Caco-2 (cell line): ENCODE results near the gene RYR1. TPM values are rescaled to one million over a fixed set of nuclear protein-coding genes. Genes with fewer than 3 reads are reported as not detected.

Experiments
- BruUV-seq: library from RNA; stranded (reverse); fragments of 400-500 nt; replicated peaks from 2 replicates; lab custom pipeline; 2021; lab: Mats Ljungman, UMichigan
- CTCF ChIA-PET: fragments of 300-600 bp; sonication (Branson Sonifier 250); formaldehyde crosslinking; loops from one replicate; lab custom pipeline; 2022; ENCODE audit warnings: antibody characterized with exemption; lab: Charles Lee
- POLR2A ChIA-PET: fragments of 300-600 bp; sonication (Branson Sonifier 250); formaldehyde crosslinking; loops from one replicate; lab custom pipeline; 2022; ENCODE audit warnings: antibody characterized with exemption; lab: Charles Lee
- DNase-seq, 2 experiments: peaks; one replicate each; pipeline versions ENCODE4 v3.0.0 to v3.0.0-alpha.2; 2020 to 2022
- H3K27me3 ChIP-seq: replicated peaks from 2 replicates; pipeline ENCODE4 v1.6.0; 2011; ENCODE audit warnings: low read length; ENCODE audit not compliant: control insufficient read depth, insufficient read depth
- H3K36me3 ChIP-seq: 2 replicates; pipeline ENCODE4 v1.5.1; 2011; ENCODE audit warnings: low read length; ENCODE audit not compliant: control insufficient read depth, insufficient read depth
- H3K4me1 ChIP-seq: fragments of 250-450 bp; sonication (Bioruptor Pico); 2 replicates; pipeline ENCODE4 v1.5.1; 2020; ENCODE audit warnings: mild to moderate bottlenecking
- H3K4me3 ChIP-seq: 2 replicates; pipeline ENCODE4 v1.5.1; 2011; ENCODE audit warnings: low read depth, mild to moderate bottlenecking, control low read depth, low read length
- H3K9me3 ChIP-seq: fragments of 250-450 bp; sonication (Bioruptor Pico); 2 replicates; pipeline ENCODE4 v1.5.1; 2020; ENCODE audit warnings: mild to moderate bottlenecking, moderate library complexity
- H3K27ac Mint-ChIP-seq: one replicate; pipeline ENCODE4 v1.8.0; 2022; ENCODE audit warnings: mixed read lengths; ENCODE audit not compliant: unreplicated experiment
- H3K27me3 Mint-ChIP-seq: one replicate; pipeline ENCODE4 v1.8.0; 2022; ENCODE audit warnings: mixed read lengths; ENCODE audit not compliant: insufficient read depth, unreplicated experiment
- H3K36me3 Mint-ChIP-seq: one replicate; pipeline ENCODE4 v1.8.0; 2022; ENCODE audit warnings: mild to moderate bottlenecking, mixed read lengths; ENCODE audit not compliant: insufficient read depth, unreplicated experiment
- H3K4me1 Mint-ChIP-seq: one replicate; pipeline ENCODE4 v1.8.0; 2022; ENCODE audit warnings: low read depth, mixed read lengths; ENCODE audit not compliant: unreplicated experiment
- H3K4me3 Mint-ChIP-seq: one replicate; pipeline ENCODE4 v1.8.0; 2022; ENCODE audit warnings: mild to moderate bottlenecking, moderate library complexity, mixed read lengths; ENCODE audit not compliant: unreplicated experiment
- H3K9me3 Mint-ChIP-seq: one replicate; pipeline ENCODE4 v1.8.0; 2022; ENCODE audit warnings: mixed read lengths; ENCODE audit not compliant: unreplicated experiment
- intact Hi-C: fragments of 100-400 bp; cut with micrococcal nuclease; formaldehyde crosslinking; loops from one replicate; pipeline ENCODE4 v1.10.0; 2022; ENCODE audit not compliant: unreplicated experiment
- total RNA-seq: library from RNA; stranded (reverse); gene quantifications from 2 replicates; pipeline ENCODE4 v1.2.3, GENCODE V29; 2022
- TF ChIP-seq, protein P1 (sequence below), 2 experiments: fragments of 200-600 bp in 1 of 2; IDR thresholded peaks; 1 replicate in 1 of 2; 2 replicates in 1 of 2; pipeline versions ENCODE4 v1.5.1 to v1.8.0; 2011 to 2022; ENCODE audit warnings: antibody characterized with exemption in 1 of 2, control low read depth in 1 of 2, inconsistent platforms in 1 of 2, low read depth in 1 of 2, low read length in 1 of 2, mild to moderate bottlenecking in 1 of 2, moderate library complexity in 1 of 2; ENCODE audit not compliant: insufficient read depth in 1 of 2, severe bottlenecking in 1 of 2, unreplicated experiment in 1 of 2

Gene RYR1
- total RNA-seq, 1 experiment from 2014 or later = 5.6 TPM

DNA sequence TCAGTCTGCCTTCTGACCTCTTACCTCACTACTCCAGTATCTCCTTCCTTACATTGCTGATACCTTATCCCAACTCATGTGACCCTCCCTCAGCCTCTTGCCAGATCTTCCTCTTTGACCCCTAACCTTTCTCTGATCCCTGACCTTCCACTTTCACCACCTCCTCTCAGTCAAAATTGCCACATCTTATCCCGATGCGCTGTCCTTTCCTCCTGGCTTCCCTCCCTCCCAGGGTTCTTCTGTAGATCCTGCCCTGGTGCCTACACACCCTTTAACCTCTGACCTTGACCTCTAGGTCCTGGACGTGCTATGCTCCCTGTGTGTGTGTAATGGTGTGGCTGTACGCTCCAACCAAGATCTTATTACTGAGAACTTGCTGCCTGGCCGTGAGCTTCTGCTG lies 23.7 kb downstream of the RYR1 start:
- POLR2A ChIA-PET = no interaction called here
- H3K36me3 ChIP-seq = no peaks in the 10 kb centered on the region
- Mint-ChIP-seq H3K9me3 (peaks cover 11% of the 10 kb centered on the region), H3K4me1 (peaks cover 6% of the 10 kb centered on the region), H3K27ac (no peak overlapping the region), H3K4me3 (no peak overlapping the region), H3K27me3 (peaks cover 9% of the 10 kb centered on the region), H3K36me3 (no peaks in the 10 kb centered on the region)
- CTCF ChIA-PET = no interaction called here
- TF ChIP-seq, protein P1, sequence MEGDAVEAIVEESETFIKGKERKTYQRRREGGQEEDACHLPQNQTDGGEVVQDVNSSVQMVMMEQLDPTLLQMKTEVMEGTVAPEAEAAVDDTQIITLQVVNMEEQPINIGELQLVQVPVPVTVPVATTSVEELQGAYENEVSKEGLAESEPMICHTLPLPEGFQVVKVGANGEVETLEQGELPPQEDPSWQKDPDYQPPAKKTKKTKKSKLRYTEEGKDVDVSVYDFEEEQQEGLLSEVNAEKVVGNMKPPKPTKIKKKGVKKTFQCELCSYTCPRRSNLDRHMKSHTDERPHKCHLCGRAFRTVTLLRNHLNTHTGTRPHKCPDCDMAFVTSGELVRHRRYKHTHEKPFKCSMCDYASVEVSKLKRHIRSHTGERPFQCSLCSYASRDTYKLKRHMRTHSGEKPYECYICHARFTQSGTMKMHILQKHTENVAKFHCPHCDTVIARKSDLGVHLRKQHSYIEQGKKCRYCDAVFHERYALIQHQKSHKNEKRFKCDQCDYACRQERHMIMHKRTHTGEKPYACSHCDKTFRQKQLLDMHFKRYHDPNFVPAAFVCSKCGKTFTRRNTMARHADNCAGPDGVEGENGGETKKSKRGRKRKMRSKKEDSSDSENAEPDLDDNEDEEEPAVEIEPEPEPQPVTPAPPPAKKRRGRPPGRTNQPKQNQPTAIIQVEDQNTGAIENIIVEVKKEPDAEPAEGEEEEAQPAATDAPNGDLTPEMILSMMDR (IDR thresholded peaks at IDR 0.05; ENCODE audit: insufficient read depth in 1 of 2, low read depth in 1 of 2, low read length in 1 of 2, severe bottlenecking in 1 of 2, unreplicated experiment in 1 of 2) = no peak
- BruUV-seq = no TSS peak
- no peaks in the 10 kb centered on the region for H3K4me1 ChIP-seq
- intact Hi-C loops = no loop called here
- DNase-seq = no peak
- H3K27me3 ChIP-seq = no peaks in the 10 kb centered on the region
- no peaks in the 10 kb centered on the region for H3K9me3 ChIP-seq
- no peak overlapping the region for H3K4me3 ChIP-seq

DNA sequence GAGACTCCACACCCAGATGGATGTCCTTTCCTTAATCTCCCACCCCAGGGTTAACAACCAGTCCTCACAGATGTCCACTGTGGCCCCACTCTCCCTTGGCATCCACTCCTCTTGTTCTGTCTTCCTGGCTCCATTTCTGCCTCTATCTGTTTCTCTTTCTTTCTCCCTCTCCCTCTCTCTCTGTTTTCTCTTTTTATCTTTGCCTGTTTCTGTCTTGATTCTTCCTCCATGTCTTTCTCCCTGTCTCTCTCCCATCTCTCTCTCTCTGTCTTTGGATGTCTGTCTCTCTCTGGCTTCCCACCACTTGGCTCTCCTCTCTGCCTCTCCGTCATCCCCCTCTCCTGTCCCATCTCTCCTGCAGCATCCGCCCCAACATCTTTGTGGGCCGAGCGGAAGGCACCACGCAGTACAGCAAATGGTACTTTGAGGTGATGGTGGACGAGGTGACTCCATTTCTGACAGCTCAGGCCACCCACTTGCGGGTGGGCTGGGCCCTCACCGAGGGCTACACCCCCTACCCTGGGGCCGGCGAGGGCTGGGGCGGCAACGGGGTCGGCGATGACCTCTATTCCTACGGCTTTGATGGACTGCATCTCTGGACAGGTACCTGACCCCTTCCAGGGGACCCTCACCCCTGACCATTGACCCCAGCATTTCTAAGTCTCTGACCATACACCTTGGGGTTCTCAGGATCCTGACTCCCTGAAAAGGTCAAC lies 24.4 kb downstream of the RYR1 start:
- no peak for DNase-seq
- Histone ChIP-seq H3K27me3 (no peaks in the 10 kb centered on the region), H3K9me3 (no peaks in the 10 kb centered on the region), H3K36me3 (no peaks in the 10 kb centered on the region), H3K4me3 (no peak overlapping the region), H3K4me1 (no peaks in the 10 kb centered on the region)
- Mint-ChIP-seq H3K4me3 (no peak overlapping the region), H3K27me3 (peaks cover 11% of the 10 kb centered on the region), H3K27ac (no peak overlapping the region), H3K36me3 (no peaks in the 10 kb centered on the region), H3K4me1 (peaks cover 6% of the 10 kb centered on the region), H3K9me3 (peaks cover 11% of the 10 kb centered on the region)
- ChIA-PET POLR2A (no interaction called here), CTCF (no interaction called here)
- BruUV-seq = no TSS peak
- intact Hi-C loops = no loop called here
- TF ChIP-seq, protein P1 (IDR thresholded peaks at IDR 0.05; ENCODE audit: insufficient read depth in 1 of 2, low read depth in 1 of 2, low read length in 1 of 2, severe bottlenecking in 1 of 2, unreplicated experiment in 1 of 2) = no peak

DNA sequence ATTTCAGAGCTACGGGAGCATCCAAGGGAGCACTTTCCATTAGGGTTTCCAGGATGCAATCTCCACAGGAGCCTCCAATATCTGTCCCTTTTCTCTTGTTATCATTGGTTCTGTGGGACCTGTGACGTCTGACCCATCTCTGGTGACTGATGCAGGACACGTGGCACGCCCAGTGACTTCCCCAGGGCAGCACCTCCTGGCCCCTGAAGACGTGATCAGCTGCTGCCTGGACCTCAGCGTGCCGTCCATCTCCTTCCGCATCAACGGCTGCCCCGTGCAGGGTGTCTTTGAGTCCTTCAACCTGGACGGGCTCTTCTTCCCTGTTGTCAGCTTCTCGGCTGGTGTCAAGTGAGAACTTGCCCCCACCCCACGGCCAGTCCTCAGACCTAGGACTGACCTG lies 25.5 kb downstream of the RYR1 start:
- Mint-ChIP-seq H3K27ac (no peak overlapping the region), H3K4me3 (no peak overlapping the region), H3K9me3 (peaks cover 11% of the 10 kb centered on the region), H3K4me1 (peaks cover 6% of the 10 kb centered on the region), H3K27me3 (peaks cover 11% of the 10 kb centered on the region), H3K36me3 (no peaks in the 10 kb centered on the region)
- BruUV-seq = no TSS peak
- intact Hi-C loops = no loop called here
- no peaks in the 10 kb centered on the region for H3K9me3 ChIP-seq
- no peaks in the 10 kb centered on the region for H3K36me3 ChIP-seq
- DNase-seq = no peak
- H3K4me3 ChIP-seq = no peak overlapping the region
- TF ChIP-seq, protein P1 (IDR thresholded peaks at IDR 0.05; ENCODE audit: insufficient read depth in 1 of 2, low read depth in 1 of 2, low read length in 1 of 2, severe bottlenecking in 1 of 2, unreplicated experiment in 1 of 2) = no peak
- no peaks in the 10 kb centered on the region for H3K27me3 ChIP-seq
- no peaks in the 10 kb centered on the region for H3K4me1 ChIP-seq
- POLR2A ChIA-PET = no interaction called here
- CTCF ChIA-PET = no interaction called here
